HEK293 (cell line): ENCODE results near the gene PPIA.
A peak's percentile ranks its signal among the peaks of the same experiment; 100 is the strongest.

Experiments used
- CTCF ChIA-PET: fragments of 350-600 bp; formaldehyde crosslinking; extraction: SDS; loops from one replicate; lab custom pipeline; 2021; ENCODE audit warnings: antibody characterized with exemption; lab: Yijun Ruan, JAX
- POLR2A ChIA-PET: fragments of 300-600 bp; formaldehyde crosslinking; extraction: SDS; loops from one replicate; lab custom pipeline; 2020; ENCODE audit warnings: antibody characterized with exemption, inconsistent platforms; lab: Yijun Ruan, JAX
- H3K27ac ChIP-seq: fragments of 200-500 bp; sonication (Bioruptor generic); 2 replicates; pipeline ENCODE4 v1.5.1; 2014; ENCODE audit warnings: low read depth, low read length, control low read depth, inconsistent platforms; ENCODE audit errors: extremely low read depth
- H3K36me3 ChIP-seq, 2 experiments: fragments of 200-500 bp in 1 of 2; sonication (Bioruptor generic) in 1 of 2; 1 replicate in 1 of 2; 2 replicates in 1 of 2; pipeline ENCODE4 v1.5.1; 2014 to 2017; ENCODE audit warnings: inconsistent platforms in 2 of 2, low read length in 2 of 2; ENCODE audit not compliant: control insufficient read depth in 2 of 2, insufficient read depth in 1 of 2
- H3K4me1 ChIP-seq: fragments of 200-500 bp; sonication (Bioruptor generic); 2 replicates; pipeline ENCODE4 v1.5.1; 2014; ENCODE audit warnings: mild to moderate bottlenecking, low read length, inconsistent platforms; ENCODE audit not compliant: control insufficient read depth, insufficient read depth
- H3K4me3 ChIP-seq: 2 replicates; pipeline ENCODE4 v1.5.1; 2011; ENCODE audit warnings: low read depth, mild to moderate bottlenecking, control low read depth, low read length, moderate library complexity
- H3K9me3 ChIP-seq: fragments of 200-500 bp; sonication (Bioruptor generic); 2 replicates; pipeline ENCODE4 v1.5.1; 2014; ENCODE audit warnings: low read depth, low read length, inconsistent platforms; ENCODE audit not compliant: control insufficient read depth, insufficient read depth
- AEBP2 ChIP-seq: fragments of 450-650 bp; formaldehyde crosslinking; IDR thresholded peaks from 2 replicates; pipeline ENCODE4 v1.5.1; 2016; ENCODE audit warnings: missing biosample characterization, missing genetic modification characterization, borderline replicate concordance
- BCL11B ChIP-seq: fragments of 450-650 bp; formaldehyde crosslinking; IDR thresholded peaks from 2 replicates; pipeline ENCODE4 v1.5.1; 2016; ENCODE audit warnings: low read depth, missing biosample characterization, missing genetic modification characterization
- FEZF1 ChIP-seq: fragments of 450-650 bp; formaldehyde crosslinking; IDR thresholded peaks from 2 replicates; pipeline ENCODE4 v1.5.1; 2016; ENCODE audit warnings: missing biosample characterization, missing genetic modification characterization
- GFI1B ChIP-seq: fragments of 450-650 bp; formaldehyde crosslinking; IDR thresholded peaks from 2 replicates; pipeline ENCODE4 v1.5.1; 2016; ENCODE audit warnings: missing biosample characterization, missing genetic modification characterization
- REPIN1 ChIP-seq: fragments of 450-650 bp; formaldehyde crosslinking; IDR thresholded peaks from 2 replicates; pipeline ENCODE4 v1.5.1; 2017; ENCODE audit warnings: missing biosample characterization, missing genetic modification characterization, low read depth
- TSHZ1 ChIP-seq: fragments of 450-650 bp; formaldehyde crosslinking; IDR thresholded peaks from 2 replicates; pipeline ENCODE4 v1.5.1; 2016; ENCODE audit warnings: missing biosample characterization, missing genetic modification characterization, borderline replicate concordance
- YY1 ChIP-seq: fragments of 450-650 bp; formaldehyde crosslinking; IDR thresholded peaks from 2 replicates; pipeline ENCODE4 v1.5.1; 2018; ENCODE audit warnings: missing biosample characterization, missing genetic modification characterization
- ZBTB8A ChIP-seq: fragments of 450-650 bp; formaldehyde crosslinking; IDR thresholded peaks from 2 replicates; pipeline ENCODE4 v1.5.1; 2016; ENCODE audit warnings: missing biosample characterization, missing genetic modification characterization
- ZNF121 ChIP-seq: fragments of 450-650 bp; formaldehyde crosslinking; IDR thresholded peaks from 2 replicates; pipeline ENCODE4 v1.5.1; 2016; ENCODE audit warnings: missing biosample characterization, missing genetic modification characterization
- ZNF146 ChIP-seq: fragments of 450-650 bp; formaldehyde crosslinking; IDR thresholded peaks from 2 replicates; pipeline ENCODE4 v1.5.1; 2016; ENCODE audit warnings: missing biosample characterization, missing genetic modification characterization
- ZNF16 ChIP-seq: fragments of 450-650 bp; formaldehyde crosslinking; IDR thresholded peaks from 2 replicates; pipeline ENCODE4 v1.5.1; 2016; ENCODE audit warnings: low read depth, missing biosample characterization, missing genetic modification characterization
- ZNF214 ChIP-seq: fragments of 450-650 bp; formaldehyde crosslinking; IDR thresholded peaks from 2 replicates; pipeline ENCODE4 v1.5.1; 2017; ENCODE audit warnings: missing biosample characterization, mild to moderate bottlenecking, missing genetic modification characterization, borderline replicate concordance
- ZNF248 ChIP-seq: fragments of 450-650 bp; formaldehyde crosslinking; IDR thresholded peaks from 2 replicates; pipeline ENCODE4 v1.5.1; 2017; ENCODE audit warnings: missing biosample characterization, missing genetic modification characterization
- ZNF280C ChIP-seq: fragments of 450-650 bp; formaldehyde crosslinking; IDR thresholded peaks from 2 replicates; pipeline ENCODE4 v1.5.1; 2016; ENCODE audit warnings: missing biosample characterization, missing genetic modification characterization
- ZNF302 ChIP-seq: fragments of 450-650 bp; formaldehyde crosslinking; IDR thresholded peaks from 2 replicates; pipeline ENCODE4 v1.5.1; 2016; ENCODE audit warnings: missing biosample characterization, missing genetic modification characterization, low read depth
- ZNF404 ChIP-seq: fragments of 450-650 bp; formaldehyde crosslinking; IDR thresholded peaks from 2 replicates; pipeline ENCODE4 v1.5.1; 2017; ENCODE audit warnings: missing biosample characterization, missing genetic modification characterization
- ZNF48 ChIP-seq: fragments of 450-650 bp; formaldehyde crosslinking; IDR thresholded peaks from 2 replicates; pipeline ENCODE4 v1.5.1; 2016; ENCODE audit warnings: missing biosample characterization, missing genetic modification characterization
- ZNF521 ChIP-seq: fragments of 450-650 bp; formaldehyde crosslinking; IDR thresholded peaks from 2 replicates; pipeline ENCODE4 v1.5.1; 2017; ENCODE audit warnings: missing biosample characterization, mild to moderate bottlenecking, missing genetic modification characterization
- ZNF600 ChIP-seq: fragments of 450-650 bp; formaldehyde crosslinking; IDR thresholded peaks from 2 replicates; pipeline ENCODE4 v1.5.1; 2016; ENCODE audit warnings: missing biosample characterization, missing genetic modification characterization
- ZNF621 ChIP-seq: fragments of 450-650 bp; formaldehyde crosslinking; IDR thresholded peaks from 2 replicates; pipeline ENCODE4 v1.5.1; 2017; ENCODE audit warnings: missing biosample characterization, missing genetic modification characterization
- ZNF624 ChIP-seq: fragments of 450-650 bp; formaldehyde crosslinking; IDR thresholded peaks from 2 replicates; pipeline ENCODE4 v1.5.1; 2017; ENCODE audit warnings: missing biosample characterization, missing genetic modification characterization
- ZNF626 ChIP-seq: fragments of 450-650 bp; sonication (Bioruptor Pico); formaldehyde crosslinking; IDR thresholded peaks from 2 replicates; pipeline ENCODE4 v1.5.1; 2018; ENCODE audit warnings: missing biosample characterization, missing genetic modification characterization, inconsistent platforms
- ZNF629 ChIP-seq: fragments of 450-650 bp; formaldehyde crosslinking; IDR thresholded peaks from 2 replicates; pipeline ENCODE4 v1.5.1; 2017; ENCODE audit warnings: missing biosample characterization, missing genetic modification characterization
- ZNF645 ChIP-seq: fragments of 450-650 bp; formaldehyde crosslinking; IDR thresholded peaks from 2 replicates; pipeline ENCODE4; 2016; ENCODE audit warnings: missing biosample characterization, missing genetic modification characterization
- ZNF692 ChIP-seq: fragments of 450-650 bp; formaldehyde crosslinking; IDR thresholded peaks from 2 replicates; pipeline ENCODE4 v1.5.1; 2016; ENCODE audit warnings: missing biosample characterization, missing genetic modification characterization
- ZNF791 ChIP-seq: fragments of 450-650 bp; formaldehyde crosslinking; IDR thresholded peaks from 2 replicates; pipeline ENCODE4 v1.5.1; 2016; ENCODE audit warnings: missing biosample characterization, missing genetic modification characterization
- ZNF830 ChIP-seq: fragments of 450-650 bp; IDR thresholded peaks from 2 replicates; pipeline ENCODE4 v1.5.0; 2018; ENCODE audit warnings: missing biosample characterization, missing genetic modification characterization, low read depth, mild to moderate bottlenecking, moderate library complexity
- ZSCAN30 ChIP-seq: fragments of 450-650 bp; IDR thresholded peaks from 2 replicates; pipeline ENCODE4 v1.5.1; 2018; ENCODE audit warnings: missing biosample characterization, mild to moderate bottlenecking, missing genetic modification characterization, moderate library complexity

Gene PPIA

GRCh38 chr7:44796034-44796503 is 412 bp upstream of the PPIA start:
- H3K27ac ChIP-seq, result peak overlapping the region; percentile 72; the same call in 1 of the 2 replicates
- peaks cover 25 to 37% of the 10 kb centered on the region in 2 experiments; a peak in 2 of 3 replicates for H3K36me3 ChIP-seq
- H3K9me3 ChIP-seq, result no peaks in the 10 kb centered on the region
- peak overlapping the region; percentile 87 for H3K4me3 ChIP-seq
- 0 out of 2 replicates have a peak, but pooled peaks cover 4% of the 10 kb centered on the region for H3K4me1 ChIP-seq
- ChIA-PET CTCF (no interaction called here), POLR2A (no interaction called here)
- TF ChIP-seq ZNF629 (tag by site-specific recombination) (peak; percentile 31), BCL11B (tag by site-specific recombination) (peak; percentile 69; the same call in 1 of the 2 replicates), ZNF521 (tag by site-specific recombination) (no peak), ZNF830 (no peak), ZNF48 (tag by site-specific recombination) (no peak), ZNF214 (no peak), AEBP2 (tag by site-specific recombination) (no peak), ZNF280C (tag by site-specific recombination) (no peak), REPIN1 (tag by site-specific recombination) (peak; percentile 75; the same call in 1 of the 2 replicates), ZNF146 (tag by site-specific recombination) (peak; percentile 33; the same call in 1 of the 2 replicates), YY1 (tag by site-specific recombination) (peak; percentile 82), ZNF121 (tag by site-specific recombination) (peak; percentile 90), ZNF621 (tag by site-specific recombination) (no peak), ZNF626 (tag by site-specific recombination) (no peak), ZSCAN30 (tag by site-specific recombination) (peak; percentile 75; the same call in 1 of the 2 replicates), FEZF1 (tag by site-specific recombination) (no peak), ZNF404 (no peak), ZNF624 (tag by site-specific recombination) (no peak), ZNF248 (tag by site-specific recombination) (no peak), ZNF645 (peak; percentile 60; the same call in 1 of the 2 replicates), TSHZ1 (peak; percentile 42; the same call in 1 of the 2 replicates), ZNF692 (peak; percentile 71; the same call in 1 of the 2 replicates), ZNF16 (tag by site-specific recombination) (no peak), GFI1B (tag by site-specific recombination) (no peak), ZBTB8A (tag by site-specific recombination) (no peak; the same call in 1 of the 2 replicates), ZNF600 (tag by site-specific recombination) (peak; percentile 76), ZNF791 (tag by site-specific recombination) (no peak), ZNF302 (no peak)
